Tibial nerve (tissue), 4 donors: ENCODE data around the gene FALEC.

Experiments used
- EP300 ChIP-seq, 2 donors: sonication (generic); formaldehyde crosslinking; IDR thresholded peaks; one replicate each; pipeline ENCODE4 v1.6.1; 2017; ENCODE audit warnings: antibody characterized with exemption in 2 of 2, mild to moderate bottlenecking in 1 of 2
- POLR2A ChIP-seq, 2 donors: fragments of 450-650 bp; IDR thresholded peaks; one replicate each; pipeline ENCODE4 v1.6.1; 2017; ENCODE audit warnings: antibody characterized with exemption in 2 of 2, mild to moderate bottlenecking in 2 of 2, moderate library complexity in 2 of 2
- TF ChIP-seq, protein P1 (sequence below), 5 experiments: fragments of 200-600 bp in 3 of 5; fragments of 450-650 bp in 2 of 5; sonication (generic) in 3 of 5; IDR thresholded peaks; one replicate each; pipeline ENCODE4 v1.5.1; 2016 to 2019; ENCODE audit warnings: antibody characterized with exemption in 5 of 5, mild to moderate bottlenecking in 3 of 5, moderate library complexity in 2 of 5

DNA sequence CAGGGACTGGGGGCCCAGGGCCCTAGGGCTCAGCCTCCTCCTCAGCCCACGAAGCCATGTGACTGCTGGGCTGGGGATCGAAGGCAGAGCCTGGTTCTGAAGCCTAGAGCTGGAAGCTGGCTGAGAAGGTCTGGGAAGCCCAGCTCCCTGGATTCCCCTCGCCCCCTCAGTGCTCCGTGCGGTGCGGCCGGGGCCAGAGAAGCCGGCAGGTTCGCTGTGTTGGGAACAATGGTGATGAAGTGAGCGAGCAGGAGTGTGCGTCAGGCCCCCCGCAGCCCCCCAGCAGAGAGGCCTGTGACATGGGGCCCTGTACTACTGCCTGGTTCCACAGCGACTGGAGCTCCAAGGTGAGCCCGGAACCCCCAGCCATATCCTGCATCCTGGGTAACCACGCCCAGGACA, 42.8 kb downstream of the FALEC start:
- TF ChIP-seq, protein P1, sequence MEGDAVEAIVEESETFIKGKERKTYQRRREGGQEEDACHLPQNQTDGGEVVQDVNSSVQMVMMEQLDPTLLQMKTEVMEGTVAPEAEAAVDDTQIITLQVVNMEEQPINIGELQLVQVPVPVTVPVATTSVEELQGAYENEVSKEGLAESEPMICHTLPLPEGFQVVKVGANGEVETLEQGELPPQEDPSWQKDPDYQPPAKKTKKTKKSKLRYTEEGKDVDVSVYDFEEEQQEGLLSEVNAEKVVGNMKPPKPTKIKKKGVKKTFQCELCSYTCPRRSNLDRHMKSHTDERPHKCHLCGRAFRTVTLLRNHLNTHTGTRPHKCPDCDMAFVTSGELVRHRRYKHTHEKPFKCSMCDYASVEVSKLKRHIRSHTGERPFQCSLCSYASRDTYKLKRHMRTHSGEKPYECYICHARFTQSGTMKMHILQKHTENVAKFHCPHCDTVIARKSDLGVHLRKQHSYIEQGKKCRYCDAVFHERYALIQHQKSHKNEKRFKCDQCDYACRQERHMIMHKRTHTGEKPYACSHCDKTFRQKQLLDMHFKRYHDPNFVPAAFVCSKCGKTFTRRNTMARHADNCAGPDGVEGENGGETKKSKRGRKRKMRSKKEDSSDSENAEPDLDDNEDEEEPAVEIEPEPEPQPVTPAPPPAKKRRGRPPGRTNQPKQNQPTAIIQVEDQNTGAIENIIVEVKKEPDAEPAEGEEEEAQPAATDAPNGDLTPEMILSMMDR (IDR thresholded peaks at IDR 0.05) = no peak
- no peak for TF ChIP-seq EP300 (IDR thresholded peaks at IDR 0.05)
- no peak for TF ChIP-seq POLR2A (IDR thresholded peaks at IDR 0.05)
